Activated CD8-positive, alpha-beta memory T cell treated with anti-CD3 and anti-CD28 coated beads, Interleukin-2, amount 50 U/mL, for 1 hour (primary cell): ENCODE data around the gene C10orf71.

ENCODE experiments used
- DNase-seq: peaks from one replicate; pipeline ENCODE4 v3.0.0-alpha.2; 2020; ENCODE audit errors: extremely low read depth

C10orf71 gene

DNA sequence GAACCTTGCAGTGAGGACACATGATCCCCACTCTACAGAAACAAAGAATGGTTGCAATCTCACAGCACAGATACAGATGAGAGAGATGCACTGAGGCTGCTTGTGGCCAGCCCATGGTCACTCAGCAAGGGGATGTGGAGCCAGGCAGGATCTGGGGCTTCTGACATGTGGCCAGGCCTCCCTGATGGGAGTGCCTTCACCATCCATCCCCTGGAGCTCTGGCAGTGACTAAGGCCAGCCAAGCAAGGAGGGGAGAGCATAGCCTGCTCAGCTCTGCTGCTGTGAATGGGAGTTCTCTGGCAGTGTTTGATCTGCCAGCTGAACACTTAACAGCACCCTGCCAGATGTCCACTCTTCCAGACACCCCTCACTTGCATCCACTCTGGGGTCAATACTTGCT, 19.8 kb downstream of the C10orf71 start:
- no peak for DNase-seq

GRCh38 chr10:49319206-49319605, 20.2 kb downstream of the C10orf71 start:
- DNase-seq: no peak

DNA sequence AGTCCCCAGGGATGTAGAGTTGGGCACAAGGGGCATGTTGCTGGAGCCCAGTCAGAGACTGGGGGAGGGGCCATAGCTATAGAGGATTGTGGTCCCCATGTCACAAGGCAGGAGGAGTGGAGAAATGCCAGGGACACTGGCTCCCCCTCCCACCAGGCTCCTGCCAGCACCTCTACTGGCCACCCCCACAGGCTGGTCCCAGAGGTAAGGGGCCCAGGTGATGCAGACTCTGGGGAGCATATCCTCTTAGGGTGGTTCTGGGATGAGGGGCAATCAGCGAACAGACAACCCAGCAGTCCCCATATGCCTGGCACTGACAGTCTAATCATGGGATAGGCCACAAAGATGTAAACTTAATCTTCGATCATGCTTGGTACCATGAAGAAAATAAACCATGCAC, 21.2 kb downstream of the C10orf71 start:
- no peak for DNase-seq

DNA sequence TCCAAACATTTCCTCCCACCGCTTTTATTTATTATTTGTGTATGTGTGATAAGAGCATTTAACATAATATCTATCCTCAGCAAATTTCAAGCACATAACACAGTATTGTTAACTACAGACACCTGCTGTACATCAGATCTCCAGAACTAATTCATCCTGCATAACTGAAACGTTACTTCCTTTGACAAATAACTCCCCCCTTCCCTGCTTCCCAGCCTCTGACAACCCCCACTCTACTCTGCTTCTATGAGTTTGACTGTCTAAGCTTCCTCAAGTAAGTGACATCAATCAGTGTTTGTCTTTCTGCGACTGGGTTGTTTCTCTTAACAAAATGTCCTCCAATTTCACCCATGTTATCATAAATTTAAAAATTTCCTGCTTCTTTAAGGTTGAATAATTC, 22.1 kb downstream of the C10orf71 start:
- DNase-seq: no peak

- no peak for DNase-seq
Observed at GRCh38 chr10:49322371-49323170, 23.6 kb downstream of the C10orf71 start.

GRCh38 chr10:49323171-49323895, 24.4 kb downstream of the C10orf71 start:
- DNase-seq: no peak

DNA sequence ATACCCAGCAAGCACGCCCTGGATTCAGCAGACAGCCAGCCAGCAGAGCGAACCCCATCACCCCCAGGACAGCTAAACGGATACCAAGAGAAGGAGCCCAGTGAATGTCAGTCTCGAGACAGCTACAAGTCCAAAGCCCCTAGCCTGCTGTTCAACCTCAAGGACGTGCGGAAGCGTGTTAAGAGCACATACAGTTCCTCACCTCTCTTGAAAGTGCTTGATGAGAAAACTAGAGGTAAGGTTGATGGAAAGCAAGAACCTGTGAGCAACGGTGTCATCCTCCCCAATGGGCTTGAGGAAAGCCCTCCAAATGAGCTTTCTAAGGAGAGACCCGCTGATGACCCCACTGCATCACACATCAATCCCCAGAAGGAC, 24.9 kb downstream of the C10orf71 start:
- DNase-seq: no peak

- no peak for DNase-seq
Observed at GRCh38 chr10:49324711-49325110, 25.7 kb downstream of the C10orf71 start.

DNA sequence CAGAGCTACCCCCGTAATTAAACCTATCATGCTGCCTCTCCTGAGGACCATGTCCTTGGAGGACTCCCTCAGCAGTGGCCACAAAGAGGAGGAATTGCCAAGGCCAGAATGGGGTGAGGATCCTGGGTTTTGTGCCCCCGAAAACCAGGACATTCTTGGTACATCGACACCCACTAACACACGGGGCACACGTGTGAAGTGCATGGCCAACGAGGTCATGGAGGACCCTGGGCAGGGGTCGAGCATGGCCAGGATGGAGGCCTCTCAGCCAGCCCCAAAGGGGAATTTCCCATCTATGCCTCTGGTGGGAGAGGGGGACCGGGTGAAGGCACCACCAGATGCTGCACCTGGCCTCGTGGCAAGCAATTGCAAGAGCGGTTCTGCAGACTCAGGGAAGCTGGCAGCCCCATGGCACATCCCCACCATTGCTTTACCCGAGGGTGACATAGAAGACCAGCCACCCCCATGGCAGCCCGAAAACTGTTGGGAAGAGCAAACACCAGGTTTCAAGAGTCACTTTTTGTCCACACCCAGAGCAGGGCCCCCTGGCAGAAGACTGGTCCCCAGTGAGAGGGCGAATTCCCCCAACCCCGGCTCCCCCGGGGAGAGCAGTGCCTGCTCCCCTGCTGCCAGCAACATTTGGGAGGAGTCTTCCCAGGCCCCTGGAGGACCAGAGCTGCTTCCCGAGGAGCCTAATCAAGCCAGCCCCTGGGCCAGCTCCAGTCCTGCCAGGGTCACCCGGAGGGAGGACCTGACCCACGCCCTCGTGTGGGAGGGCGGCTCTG, 26.4 kb downstream of the C10orf71 start:
- no peak for DNase-seq

GRCh38 chr10:49325916-49326783, 27.2 kb downstream of the C10orf71 start:
- no peak for DNase-seq

DNA sequence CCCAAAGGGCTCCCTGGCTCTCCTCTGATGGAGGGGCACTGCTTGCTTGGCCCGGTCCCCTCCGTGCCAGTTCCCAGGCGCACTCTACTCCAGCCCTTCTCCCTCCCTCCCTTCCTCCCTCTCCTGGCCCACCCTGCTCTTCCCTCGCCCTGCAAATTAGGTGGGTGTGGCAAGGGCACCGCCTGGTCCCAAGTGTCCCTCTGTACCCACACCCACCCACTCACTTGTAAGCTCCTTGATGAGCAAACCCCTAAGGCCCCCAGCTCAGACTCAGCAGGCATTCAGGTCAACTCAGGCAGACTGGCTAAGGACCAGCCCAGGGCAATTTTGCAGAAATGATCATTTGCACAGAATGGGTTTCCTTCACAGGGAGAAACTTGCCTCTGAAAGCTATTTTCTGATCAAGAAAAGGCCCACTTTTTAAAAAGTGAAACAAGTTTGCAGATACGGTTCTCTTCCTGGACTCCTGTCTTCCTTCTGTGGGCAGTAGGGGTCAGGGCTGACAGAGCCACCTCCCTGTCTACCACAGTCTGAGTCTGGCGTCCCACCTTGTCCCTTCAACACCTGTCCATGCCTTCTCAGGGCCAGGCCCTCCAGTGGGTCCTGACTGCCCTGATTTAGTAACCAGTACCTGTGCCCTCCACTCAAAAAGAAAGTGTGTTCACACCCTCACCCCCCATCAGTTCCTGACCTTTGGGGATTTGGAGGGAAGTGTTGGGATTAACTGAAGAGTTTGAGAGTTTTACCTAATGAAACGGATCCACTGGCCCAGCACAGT, 28.3 kb downstream of the C10orf71 start:
- DNase-seq: no peak

GRCh38 chr10:49328401-49329145, 29.6 kb downstream of the C10orf71 start:
- DNase-seq: no peak

GRCh38 chr10:49329146-49329505, 30.2 kb downstream of the C10orf71 start:
- DNase-seq: no peak

DNA sequence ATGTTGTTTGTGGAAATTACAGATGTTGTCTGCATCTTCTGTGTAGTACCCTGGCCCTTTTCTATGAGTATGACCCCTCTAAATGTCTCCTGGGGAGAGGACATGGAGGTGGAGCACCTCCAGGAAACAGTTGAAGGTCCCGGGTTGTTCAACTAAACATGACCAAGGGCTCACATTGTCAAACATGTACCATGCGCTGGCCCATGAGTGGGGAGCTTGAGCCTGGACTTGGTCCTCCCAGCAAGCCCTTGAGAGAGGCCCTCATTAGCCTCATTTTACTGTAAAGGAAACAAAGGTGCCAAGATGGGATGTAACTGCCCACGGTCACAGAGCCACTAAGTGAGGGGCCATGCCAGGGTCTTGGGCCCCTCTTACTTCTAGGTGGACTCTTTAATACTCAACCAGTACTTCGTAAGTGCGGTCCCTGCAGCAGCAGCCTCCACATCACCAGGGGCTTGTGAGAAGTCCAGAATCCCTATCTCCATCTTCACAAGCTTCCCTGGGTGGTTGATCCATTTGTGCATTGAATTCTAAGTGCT, 31.2 kb downstream of the C10orf71 start:
- DNase-seq: no peak

- DNase-seq: no peak
Observed at GRCh38 chr10:49331431-49331830, 32.5 kb downstream of the C10orf71 start.

DNA sequence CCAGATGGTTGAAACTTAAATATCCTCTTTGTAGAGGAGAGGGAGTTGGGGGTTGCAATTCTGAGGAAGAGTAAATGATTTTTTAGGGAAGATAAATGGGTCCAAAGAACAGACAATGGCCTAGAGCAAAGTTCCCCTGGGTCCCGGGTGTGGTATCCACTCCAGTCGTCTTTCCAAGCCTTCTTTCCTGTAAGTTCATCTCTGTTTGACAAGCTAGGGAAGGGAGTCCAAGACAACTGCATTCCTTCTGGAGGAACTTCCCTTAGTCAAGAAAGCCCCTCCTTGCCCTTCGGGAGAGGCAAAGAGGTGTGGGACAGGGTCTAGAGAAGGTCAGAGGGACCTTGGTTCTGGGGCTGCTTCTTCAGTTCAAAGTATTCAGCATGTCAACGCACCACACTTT, 33.4 kb downstream of the C10orf71 start:
- no peak for DNase-seq

- DNase-seq: no peak
Observed at GRCh38 chr10:49332768-49333167, 33.8 kb downstream of the C10orf71 start.

- no peak for DNase-seq
Observed at GRCh38 chr10:49333192-49333591, 34.2 kb downstream of the C10orf71 start.

- no peak for DNase-seq
Observed at GRCh38 chr10:49334964-49335363, 36.0 kb downstream of the C10orf71 start.
